HEK293 (cell line): Measurements from ENCODE around the gene NRL.

Experiments used
- CTCF ChIP-seq: fragments of 450-650 bp; formaldehyde crosslinking; IDR thresholded peaks from 2 replicates; pipeline ENCODE4 v1.5.1; 2016; ENCODE audit warnings: missing biosample characterization, missing genetic modification characterization
- ZBTB1 ChIP-seq: fragments of 450-650 bp; formaldehyde crosslinking; IDR thresholded peaks from 2 replicates; pipeline ENCODE4 v1.5.1; 2016; ENCODE audit warnings: missing biosample characterization, missing genetic modification characterization
- TF ChIP-seq, protein P1 (sequence below): fragments of 450-650 bp; formaldehyde crosslinking; IDR thresholded peaks from 2 replicates; pipeline ENCODE4 v1.5.1; 2016; ENCODE audit warnings: missing biosample characterization, missing genetic modification characterization

GRCh38 chr14:24157331-24157730 is 42.6 kb upstream of the NRL start:
- no peak for TF ChIP-seq CTCF
- TF ChIP-seq ZBTB1 (tag by site-specific recombination): no peak
- TF ChIP-seq, protein P1, sequence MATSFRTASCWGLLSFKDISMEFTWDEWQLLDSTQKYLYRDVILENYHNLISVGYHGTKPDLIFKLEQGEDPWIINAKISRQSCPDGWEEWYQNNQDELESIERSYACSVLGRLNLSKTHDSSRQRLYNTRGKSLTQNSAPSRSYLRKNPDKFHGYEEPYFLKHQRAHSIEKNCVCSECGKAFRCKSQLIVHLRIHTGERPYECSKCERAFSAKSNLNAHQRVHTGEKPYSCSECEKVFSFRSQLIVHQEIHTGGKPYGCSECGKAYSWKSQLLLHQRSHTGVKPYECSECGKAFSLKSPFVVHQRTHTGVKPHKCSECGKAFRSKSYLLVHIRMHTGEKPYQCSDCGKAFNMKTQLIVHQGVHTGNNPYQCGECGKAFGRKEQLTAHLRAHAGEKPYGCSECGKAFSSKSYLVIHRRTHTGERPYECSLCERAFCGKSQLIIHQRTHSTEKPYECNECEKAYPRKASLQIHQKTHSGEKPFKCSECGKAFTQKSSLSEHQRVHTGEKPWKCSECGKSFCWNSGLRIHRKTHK (tag by site-specific recombination): no peak
